HK-2 (cell line): ENCODE measurements around the gene FRMD3.
A peak's percentile ranks its signal among the peaks of the same experiment; 100 is the strongest.

Source experiments
- DNase-seq: peaks from one replicate; pipeline ENCODE4 v3.0.0-alpha.2; 2018; ENCODE audit not compliant: unreplicated experiment

Gene FRMD3

GRCh38 chr9:83284746-83285145 is 253.5 kb downstream of the FRMD3 start:
- DNase-seq, result no peak

- no peak for DNase-seq
Measured at GRCh38 chr9:83283528-83283927, 254.7 kb downstream of the FRMD3 start.

- DNase-seq, result peak; percentile 61
Measured at GRCh38 chr9:83281306-83282255, 256.6 kb downstream of the FRMD3 start.

- DNase-seq, result no peak
Measured at GRCh38 chr9:83280790-83281189, 257.4 kb downstream of the FRMD3 start.

- DNase-seq, result peak; percentile 26
Measured at GRCh38 chr9:83280268-83280667, 257.9 kb downstream of the FRMD3 start.

- no peak for DNase-seq
Measured at GRCh38 chr9:83274787-83275186, 263.4 kb downstream of the FRMD3 start.

GRCh38 chr9:83271665-83272071 is 266.5 kb downstream of the FRMD3 start:
- DNase-seq, result no peak

- no peak for DNase-seq
Measured at GRCh38 chr9:83270116-83270515, 268.1 kb downstream of the FRMD3 start.

- DNase-seq, result no peak
Measured at GRCh38 chr9:83267741-83268140, 270.5 kb downstream of the FRMD3 start.

GRCh38 chr9:83266666-83267496 is 271.3 kb downstream of the FRMD3 start:
- DNase-seq, result peak; percentile 42

- DNase-seq, result no peak
Measured at GRCh38 chr9:83266331-83266665, 271.9 kb downstream of the FRMD3 start.

- DNase-seq, result no peak
Measured at GRCh38 chr9:83264315-83264714, 273.9 kb downstream of the FRMD3 start.

- DNase-seq, result no peak
Measured at GRCh38 chr9:83259558-83259957, 278.6 kb downstream of the FRMD3 start.

- DNase-seq, result no peak
Measured at GRCh38 chr9:83257937-83258891, 280.0 kb downstream of the FRMD3 start.

GRCh38 chr9:83247732-83248131 is 290.5 kb downstream of the FRMD3 start:
- DNase-seq, result no peak

- DNase-seq, result no peak
Measured at GRCh38 chr9:83245979-83246659, 292.1 kb downstream of the FRMD3 start.

- DNase-seq, result no peak
Measured at GRCh38 chr9:83242066-83242465, 296.1 kb downstream of the FRMD3 start.

GRCh38 chr9:83240671-83241070 is 297.5 kb downstream of the FRMD3 start:
- no peak for DNase-seq

GRCh38 chr9:83239747-83240146 is 298.5 kb downstream of the FRMD3 start:
- DNase-seq, result no peak

- no peak for DNase-seq
Measured at GRCh38 chr9:83238871-83239640, 299.1 kb downstream of the FRMD3 start.
